OCI-M2 (cell line): Measurements from ENCODE around the gene STXBP6.

Source experiments
- DNase-seq: peaks from one replicate; lab custom pipeline; 2025; ENCODE audit not compliant: unreplicated experiment; lab: John Stamatoyannopoulos, UW

STXBP6 gene

GRCh38 chr14:24921903-24922302, 128.0 kb downstream of the STXBP6 start:
- no peak for DNase-seq

GRCh38 chr14:24920265-24921075, 129.5 kb downstream of the STXBP6 start:
- no peak for DNase-seq

GRCh38 chr14:24918822-24919221, 131.1 kb downstream of the STXBP6 start:
- no peak for DNase-seq

GRCh38 chr14:24915958-24916595, 133.9 kb downstream of the STXBP6 start:
- no peak for DNase-seq

GRCh38 chr14:24915403-24915921, 134.5 kb downstream of the STXBP6 start:
- DNase-seq = no peak

GRCh38 chr14:24913746-24914145, 136.2 kb downstream of the STXBP6 start:
- no peak for DNase-seq

- DNase-seq = no peak
Measured at GRCh38 chr14:24913021-24913420, 136.9 kb downstream of the STXBP6 start.

- no peak for DNase-seq
Measured at GRCh38 chr14:24911324-24912109, 138.4 kb downstream of the STXBP6 start.

- no peak for DNase-seq
Measured at GRCh38 chr14:24910408-24910986, 139.4 kb downstream of the STXBP6 start.

GRCh38 chr14:24909523-24910302, 140.2 kb downstream of the STXBP6 start:
- DNase-seq = no peak

GRCh38 chr14:24908592-24909236, 141.2 kb downstream of the STXBP6 start:
- no peak for DNase-seq

- DNase-seq = no peak
Measured at GRCh38 chr14:24904533-24904932, 145.4 kb downstream of the STXBP6 start.

- DNase-seq = no peak
Measured at GRCh38 chr14:24903337-24903736, 146.6 kb downstream of the STXBP6 start.

GRCh38 chr14:24900269-24901100, 149.5 kb downstream of the STXBP6 start:
- DNase-seq = no peak

- DNase-seq = no peak
Measured at GRCh38 chr14:24897793-24898192, 152.2 kb downstream of the STXBP6 start.

GRCh38 chr14:24895622-24896021, 154.3 kb downstream of the STXBP6 start:
- DNase-seq = no peak

- DNase-seq = no peak
Measured at GRCh38 chr14:24895243-24895583, 154.7 kb downstream of the STXBP6 start.

- no peak for DNase-seq
Measured at GRCh38 chr14:24894583-24895242, 155.2 kb downstream of the STXBP6 start.
